ENCODE results near the gene BASP1.

Gene BASP1

GRCh38 chr5:17178373-17178675 lies 39.1 kb upstream of the BASP1 start:
- Histone ChIP-seq H3K36me3 (no peaks in the 10 kb centered on the region), H3K9me3 (no peaks in the 10 kb centered on the region), H3K27me3 (no peaks in the 10 kb centered on the region), H3K4me1 (no peaks in the 10 kb centered on the region), H3K4me3 (ENCODE audit: low read depth, low read length) (no peak overlapping the region)
- no peak for TF ChIP-seq CTCF (IDR thresholded peaks at IDR 0.05; ENCODE audit: low read depth, low read length)
- DNase-seq = no peak

- TF ChIP-seq CTCF (IDR thresholded peaks at IDR 0.05; ENCODE audit: low read depth, low read length) = no peak
- Histone ChIP-seq H3K4me3 (ENCODE audit: low read depth, low read length) (no peak overlapping the region), H3K4me1 (no peaks in the 10 kb centered on the region), H3K9me3 (no peaks in the 10 kb centered on the region), H3K27me3 (no peaks in the 10 kb centered on the region), H3K36me3 (no peaks in the 10 kb centered on the region)
- DNase-seq = no peak
Observed at GRCh38 chr5:17180330-17180843, 37.0 kb upstream of the BASP1 start.

DNA sequence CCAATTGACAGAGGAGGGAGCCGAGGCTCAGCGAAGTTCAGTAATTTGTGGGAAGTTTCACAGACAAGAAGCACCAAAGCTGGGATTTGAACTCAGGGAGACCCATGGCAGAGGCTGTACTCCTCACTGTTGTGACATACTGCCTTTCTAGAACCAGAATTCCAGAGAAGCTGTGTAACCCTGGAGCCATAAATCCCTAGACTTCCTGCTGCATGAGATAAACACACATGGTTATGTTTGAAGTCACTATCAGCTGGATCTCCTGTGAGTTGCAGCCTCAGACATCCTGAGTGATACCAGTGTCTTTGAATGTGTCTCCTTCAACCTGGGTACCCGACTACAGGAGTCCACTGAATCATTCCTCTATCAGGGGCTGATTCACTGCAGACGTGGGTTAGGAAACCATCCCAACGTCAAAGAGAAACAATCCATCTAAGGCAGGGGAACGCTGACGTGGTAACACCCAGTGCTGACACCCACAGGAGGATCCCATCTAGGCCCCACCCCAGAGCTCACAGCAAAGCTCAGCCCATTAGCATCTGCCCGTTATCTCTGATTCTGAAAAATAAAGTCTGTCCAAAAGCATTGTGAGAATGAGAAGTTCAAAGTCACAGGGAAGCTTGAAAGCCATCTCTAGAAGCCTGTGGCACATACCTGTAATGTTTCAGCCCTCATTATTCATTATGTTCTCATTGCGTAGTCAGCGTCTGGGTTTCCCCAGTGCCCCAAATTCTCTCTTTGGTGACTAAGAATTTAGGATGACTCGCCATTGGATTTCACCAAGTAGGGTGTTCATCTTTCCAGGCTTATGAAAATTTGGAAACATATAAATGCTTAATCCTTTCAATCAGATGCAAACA lies 36.3 kb upstream of the BASP1 start:
- Histone ChIP-seq H3K9me3 (no peaks in the 10 kb centered on the region), H3K4me1 (no peaks in the 10 kb centered on the region), H3K27me3 (no peaks in the 10 kb centered on the region), H3K36me3 (no peaks in the 10 kb centered on the region), H3K4me3 (ENCODE audit: low read depth, low read length) (no peak overlapping the region)
- no peak for TF ChIP-seq CTCF (IDR thresholded peaks at IDR 0.05; ENCODE audit: low read depth, low read length)
- DNase-seq = no peak

GRCh38 chr5:17182494-17182893 lies 34.9 kb upstream of the BASP1 start:
- no peaks in the 10 kb centered on the region for H3K4me1 ChIP-seq
- no peak overlapping the region for H3K4me3 ChIP-seq (ENCODE audit: low read depth, low read length)
- DNase-seq = no peak
- no peak for TF ChIP-seq CTCF (IDR thresholded peaks at IDR 0.05; ENCODE audit: low read depth, low read length)
- no peaks in the 10 kb centered on the region for H3K9me3 ChIP-seq
- H3K36me3 ChIP-seq = no peaks in the 10 kb centered on the region
- H3K27me3 ChIP-seq = no peaks in the 10 kb centered on the region; the same call in 1 of the 2 replicates

GRCh38 chr5:17182981-17183380 lies 34.5 kb upstream of the BASP1 start:
- no peak for DNase-seq
- TF ChIP-seq CTCF (IDR thresholded peaks at IDR 0.05; ENCODE audit: low read depth, low read length) = no peak
- no peaks in the 10 kb centered on the region; the same call in 1 of the 2 replicates for H3K27me3 ChIP-seq
- H3K36me3 ChIP-seq = no peaks in the 10 kb centered on the region
- no peak overlapping the region for H3K4me3 ChIP-seq (ENCODE audit: low read depth, low read length)
- H3K4me1 ChIP-seq = no peaks in the 10 kb centered on the region
- H3K9me3 ChIP-seq = no peaks in the 10 kb centered on the region

GRCh38 chr5:17183831-17184230 lies 33.6 kb upstream of the BASP1 start:
- no peaks in the 10 kb centered on the region for H3K4me1 ChIP-seq
- H3K4me3 ChIP-seq (ENCODE audit: low read depth, low read length) = no peak overlapping the region
- no peaks in the 10 kb centered on the region for H3K36me3 ChIP-seq
- TF ChIP-seq CTCF (IDR thresholded peaks at IDR 0.05; ENCODE audit: low read depth, low read length) = no peak
- H3K27me3 ChIP-seq = no peaks in the 10 kb centered on the region; the same call in 1 of the 2 replicates
- no peak for DNase-seq
- no peaks in the 10 kb centered on the region for H3K9me3 ChIP-seq
